Esophagus mucosa (tissue), 1 donor: ENCODE results near the gene FEZF1. TPM values are rescaled to one million over a fixed set of nuclear protein-coding genes. Genes with fewer than 3 reads are reported as not detected.

Experiments used
- ATAC-seq: fragments of 200-7000 bp; cut with Tn5 transposase; one replicate; pipeline ENCODE4 v1.9.1; 2020
- total RNA-seq: library from RNA; stranded (reverse); gene quantifications from one replicate; pipeline ENCODE4 v1.2.4, GENCODE V29; 2023
- donor health status: DM: yes; HTN: yes; CAD: no.

Gene FEZF1
- not detected for total RNA-seq

DNA sequence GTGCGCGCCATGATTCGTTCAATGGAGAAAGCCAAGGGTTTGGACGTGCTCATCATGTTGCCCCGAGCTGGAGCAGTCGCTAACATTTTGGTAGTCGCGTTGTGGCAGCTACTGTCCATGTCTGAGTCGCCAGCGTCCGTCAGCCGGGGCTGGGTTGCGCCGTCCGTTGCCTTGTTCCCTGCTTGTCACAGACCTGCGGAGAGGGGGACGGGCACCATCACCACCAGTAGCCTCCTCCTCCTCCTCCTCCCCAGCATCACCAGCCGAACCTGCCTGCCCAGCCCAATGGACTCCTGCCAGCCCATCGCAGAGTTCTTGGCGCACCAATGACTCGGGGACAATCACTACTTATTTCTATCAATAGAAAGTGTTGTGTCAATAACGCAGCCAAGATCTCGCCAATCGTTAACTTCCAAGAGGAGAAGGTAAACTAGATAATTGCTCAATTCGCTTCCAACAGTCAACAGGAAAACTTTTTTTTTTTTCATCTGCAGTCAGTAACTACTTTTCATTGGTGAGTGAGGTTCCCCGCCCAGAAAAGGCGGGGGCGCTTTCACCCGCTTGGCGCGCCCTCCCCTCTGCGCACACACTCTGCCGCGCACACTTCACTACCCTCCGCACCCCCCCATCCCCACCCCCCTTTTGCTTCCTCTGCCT, at the start of gene FEZF1:
FEZF1 (minus strand) TSS at position 432 of the 657 bp plus-strand sequence; CDS start at position 119, 313 bp downstream.
- ATAC-seq = no peak

- ATAC-seq = no peak
Measured at GRCh38 chr7:122352454-122352853, 47.9 kb upstream of the FEZF1 start.

DNA sequence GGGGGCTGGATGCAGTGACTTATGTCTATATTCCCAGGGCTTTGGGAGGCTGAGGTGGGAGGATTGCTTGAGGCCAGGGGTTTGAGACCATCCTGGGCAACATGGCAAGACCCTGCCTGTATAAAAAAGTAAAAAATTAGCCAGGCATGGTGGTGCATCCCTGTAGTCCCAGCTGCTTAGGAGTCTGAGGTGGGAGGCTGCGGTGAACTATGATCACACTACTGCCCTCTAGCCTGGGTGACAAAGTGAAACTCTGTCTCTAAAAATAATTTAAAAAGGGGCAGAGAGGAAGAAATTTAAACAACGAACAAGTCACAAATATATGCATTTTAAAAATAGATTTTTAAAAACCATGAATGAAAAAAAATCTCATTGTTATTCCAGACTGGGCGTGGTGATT, 46.2 kb upstream of the FEZF1 start:
- no peak for ATAC-seq

DNA sequence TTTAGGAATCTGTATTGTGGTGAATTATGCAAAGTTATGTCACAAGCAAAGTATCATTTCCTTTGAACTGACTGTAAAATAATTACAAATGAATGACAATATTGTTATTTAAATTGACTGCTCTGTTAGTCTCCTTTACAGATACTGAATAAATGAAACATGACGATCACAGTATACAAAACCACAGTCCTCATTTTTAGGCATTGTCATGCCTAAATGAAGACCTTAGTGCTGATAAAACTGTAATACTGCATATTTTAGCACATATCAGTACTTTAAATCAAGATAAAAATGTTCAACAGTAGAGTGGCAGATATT, 39.7 kb upstream of the FEZF1 start:
- ATAC-seq = no peak

- ATAC-seq = no peak
Measured at GRCh38 chr7:122343601-122344302, 39.2 kb upstream of the FEZF1 start.

- ATAC-seq = no peak
Measured at GRCh38 chr7:122340427-122340826, 35.9 kb upstream of the FEZF1 start.

DNA sequence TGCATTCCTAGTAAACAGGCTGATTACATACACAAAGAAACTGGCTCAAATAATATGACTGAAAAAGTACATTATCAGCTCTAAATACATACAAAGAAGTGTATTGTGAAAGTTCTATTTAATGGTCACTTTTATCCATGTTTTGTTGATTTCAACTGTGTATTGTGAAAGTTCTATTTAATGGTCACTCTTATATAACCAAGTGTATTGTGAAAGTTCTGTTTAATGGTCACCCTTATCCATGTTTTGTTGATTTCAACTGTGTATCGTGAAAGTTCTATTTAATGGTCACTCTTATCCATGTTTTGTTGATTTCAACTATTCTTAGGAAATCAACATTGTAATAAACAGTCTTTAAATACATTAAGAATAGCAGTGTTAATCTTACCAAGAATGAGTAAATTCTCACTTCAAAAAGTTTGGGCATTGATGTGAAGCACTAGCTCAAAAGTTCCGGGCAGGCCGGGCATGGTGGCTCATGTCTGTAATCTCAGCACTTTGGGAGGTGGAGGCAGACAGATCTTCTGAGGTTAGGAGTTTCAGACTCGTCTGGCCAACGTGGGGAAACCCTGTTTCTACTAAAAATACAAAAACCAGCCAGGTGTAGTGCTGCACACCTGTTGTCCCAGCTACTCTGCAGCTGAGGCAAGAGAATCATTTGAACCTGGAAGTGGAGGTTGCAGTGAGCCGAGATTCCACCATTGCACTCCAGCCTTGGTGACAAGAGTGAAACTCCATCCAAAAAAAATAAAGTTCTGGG, 34.8 kb upstream of the FEZF1 start:
- no peak for ATAC-seq

- ATAC-seq = no peak
Measured at GRCh38 chr7:122337011-122337410, 32.5 kb upstream of the FEZF1 start.

- no peak for ATAC-seq
Measured at GRCh38 chr7:122329145-122329802, 24.7 kb upstream of the FEZF1 start.

DNA sequence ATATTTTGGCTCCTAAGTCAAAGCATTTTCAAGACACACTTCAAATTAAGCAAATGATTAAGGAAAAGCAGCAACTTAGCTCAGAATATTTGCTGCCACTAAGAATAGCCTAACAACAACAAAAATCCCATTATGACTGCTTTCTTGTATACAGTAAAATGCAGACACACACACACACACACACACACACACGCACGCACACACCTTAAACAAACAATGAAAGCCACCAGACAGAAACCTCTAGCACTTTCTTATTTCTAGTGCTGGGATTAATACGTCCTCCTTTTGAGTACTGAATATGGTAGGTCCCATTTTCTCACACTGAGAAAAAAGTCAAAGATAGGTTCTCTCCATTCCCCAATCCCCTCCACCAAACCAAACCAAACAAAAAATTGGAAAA, 23.4 kb upstream of the FEZF1 start:
- ATAC-seq = no peak

DNA sequence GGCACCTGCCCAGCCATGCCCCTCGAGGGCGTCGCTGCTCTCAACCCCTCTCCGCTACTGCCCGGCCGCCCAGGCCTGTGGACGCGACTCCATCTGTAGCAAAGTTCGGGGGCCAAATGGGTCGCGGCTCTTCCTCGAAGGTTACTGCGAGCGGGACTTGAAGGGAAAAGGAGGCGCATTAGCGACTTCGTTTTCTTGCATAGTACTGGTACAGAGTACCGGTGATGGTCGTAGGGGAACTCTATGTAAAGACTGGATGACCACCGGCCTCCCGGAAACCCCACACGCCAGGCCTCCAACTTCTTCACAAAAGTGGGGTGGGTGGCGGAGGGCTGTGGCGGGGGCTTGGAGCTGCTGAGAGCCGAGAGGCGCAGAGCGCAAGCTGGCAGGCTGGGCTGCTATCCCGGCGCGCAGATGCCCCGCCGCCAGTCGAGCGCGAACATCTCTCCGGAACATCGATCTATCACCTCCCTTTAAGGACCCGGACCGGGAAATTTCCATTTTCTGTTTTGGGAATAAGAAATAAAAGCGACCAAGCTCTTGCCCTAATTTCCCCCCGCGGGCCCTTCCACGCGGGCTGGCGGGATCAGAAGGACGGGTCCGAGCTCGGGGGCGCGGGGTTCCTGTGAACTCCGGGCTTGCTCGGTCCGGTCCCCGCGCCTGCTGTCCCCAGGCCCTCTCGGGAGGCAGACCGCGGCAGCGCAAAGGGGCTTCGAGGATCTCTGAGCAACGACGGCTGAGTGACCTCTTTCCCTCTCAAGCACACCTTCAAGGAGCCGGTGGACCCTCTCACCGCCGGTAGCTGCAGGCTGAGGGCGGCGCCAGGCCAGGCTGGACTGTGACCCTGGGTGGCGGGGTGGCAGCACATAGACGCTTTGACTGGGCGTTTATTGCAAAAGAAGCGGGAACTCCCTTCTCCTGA, 12.2 kb upstream of the FEZF1 start:
- ATAC-seq = no peak

- ATAC-seq = no peak
Measured at GRCh38 chr7:122315507-122316466, 11.2 kb upstream of the FEZF1 start.

DNA sequence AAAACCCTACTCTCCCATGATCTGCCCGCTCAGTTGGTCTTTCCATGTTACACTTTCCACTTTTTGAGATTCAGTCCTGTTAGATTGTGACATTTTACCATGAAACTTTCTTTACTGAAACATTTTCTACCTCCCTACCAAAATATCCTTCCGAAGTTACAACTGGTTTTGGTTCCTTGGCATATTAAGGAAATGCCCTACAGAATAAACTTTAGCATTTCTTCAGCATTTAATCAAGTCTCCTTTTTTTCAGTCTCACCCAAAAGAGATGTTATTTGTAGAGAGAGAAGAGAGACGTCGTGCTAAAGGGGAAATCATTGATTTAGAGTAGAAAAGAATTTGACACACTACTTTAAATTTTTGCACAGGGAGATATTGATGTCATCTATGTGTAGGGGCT, 9.7 kb upstream of the FEZF1 start:
- no peak for ATAC-seq

GRCh38 chr7:122312789-122313188, 8.2 kb upstream of the FEZF1 start:
- ATAC-seq = no peak

DNA sequence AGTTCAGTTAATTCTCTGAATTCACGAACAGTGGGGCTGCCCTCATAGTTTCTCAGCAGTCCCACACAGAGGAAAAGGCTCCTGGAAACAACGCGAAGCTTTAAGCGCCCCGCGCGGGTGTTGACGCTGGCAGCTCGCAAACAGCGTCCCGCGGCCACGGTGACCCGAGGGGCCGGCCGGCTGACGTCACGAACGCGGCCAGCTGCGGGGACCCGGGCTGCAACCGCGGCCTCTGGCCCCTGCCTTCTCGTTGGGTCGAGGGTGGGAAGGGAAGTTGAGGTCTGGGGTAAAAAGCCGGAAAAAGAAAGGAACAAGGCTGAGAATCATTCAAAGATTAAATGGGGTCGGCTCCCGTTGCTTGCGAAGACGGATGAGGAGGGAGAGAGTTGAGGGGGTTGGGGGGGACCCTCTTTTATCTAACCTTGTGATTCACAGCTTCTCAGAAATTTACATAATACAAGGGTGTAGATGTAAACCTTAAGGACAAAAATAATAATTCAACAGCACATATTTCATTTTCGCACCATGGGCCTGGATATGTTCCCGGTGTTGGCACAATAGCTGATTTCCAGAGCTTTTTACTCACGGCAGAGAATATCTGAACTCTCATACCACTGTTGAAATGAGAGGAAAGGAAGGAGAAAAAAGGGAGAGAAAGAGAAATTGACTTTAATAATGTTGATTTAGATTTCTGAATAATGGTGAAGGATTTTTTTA, 7.3 kb upstream of the FEZF1 start:
- ATAC-seq = no peak

- ATAC-seq = no peak
Measured at GRCh38 chr7:122311050-122311700, 6.6 kb upstream of the FEZF1 start.

DNA sequence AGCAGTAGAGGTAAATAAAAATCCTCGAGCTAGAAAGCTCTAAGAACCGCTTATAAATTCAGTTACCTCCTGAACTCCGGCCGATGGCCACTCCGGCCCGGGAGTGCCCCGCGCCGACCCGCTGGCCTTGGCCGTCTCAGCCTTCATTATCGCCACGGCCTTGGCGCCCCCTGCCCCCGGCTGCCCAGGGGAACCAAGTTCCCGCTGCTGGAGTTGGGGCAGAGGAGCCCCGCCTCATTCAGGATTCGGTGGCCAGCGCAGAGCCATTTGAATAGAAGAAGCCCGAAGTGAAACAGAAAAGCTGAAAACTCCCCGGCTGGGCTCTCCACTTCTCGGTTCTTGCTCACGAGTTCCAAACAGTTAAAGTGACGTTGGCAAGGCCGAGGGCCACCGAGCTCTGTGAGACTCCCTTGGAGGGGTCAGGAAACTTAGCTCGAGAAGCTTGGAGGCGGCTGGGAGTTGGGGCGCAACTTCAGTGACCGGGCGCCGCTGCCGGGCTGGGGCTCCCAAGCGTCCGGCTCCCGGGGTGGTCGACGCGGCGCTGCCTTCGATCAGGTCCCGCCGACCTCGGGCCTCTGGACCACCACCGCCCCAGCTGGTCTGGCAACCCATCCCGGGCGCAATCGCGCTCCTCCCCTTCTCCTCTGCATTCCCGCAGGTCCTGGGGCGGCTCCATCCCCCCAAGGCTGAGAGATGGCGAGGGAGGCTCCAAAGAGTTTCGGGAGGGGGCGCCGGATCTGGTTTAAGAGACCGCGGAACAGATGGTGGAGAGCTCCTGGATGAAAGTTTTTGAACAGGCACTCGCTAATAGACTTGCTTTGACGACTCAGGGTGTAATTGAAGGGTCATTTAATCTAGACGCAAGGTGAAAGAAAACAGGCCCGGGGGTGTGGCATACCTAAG, 5.8 kb upstream of the FEZF1 start:
- no peak for ATAC-seq

DNA sequence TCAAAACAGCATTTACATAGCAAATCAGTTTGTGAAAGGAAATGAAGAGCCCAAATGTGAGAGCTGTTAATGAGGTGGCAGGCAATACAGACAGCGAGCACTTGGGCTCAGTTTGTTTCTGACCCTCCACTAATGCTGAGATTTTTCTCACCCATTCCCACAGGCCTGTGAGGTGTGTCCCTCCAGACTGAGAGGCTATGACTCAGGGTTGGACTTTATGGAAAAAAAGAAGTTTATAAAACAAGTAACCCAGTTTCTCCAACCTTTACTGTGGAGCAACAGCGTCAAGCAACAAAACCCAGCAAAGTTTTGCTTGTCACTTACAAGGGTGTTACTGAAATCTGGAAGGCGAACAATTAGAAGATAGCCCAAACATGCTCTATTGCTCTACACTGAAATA, 4.9 kb upstream of the FEZF1 start:
- ATAC-seq = no peak

DNA sequence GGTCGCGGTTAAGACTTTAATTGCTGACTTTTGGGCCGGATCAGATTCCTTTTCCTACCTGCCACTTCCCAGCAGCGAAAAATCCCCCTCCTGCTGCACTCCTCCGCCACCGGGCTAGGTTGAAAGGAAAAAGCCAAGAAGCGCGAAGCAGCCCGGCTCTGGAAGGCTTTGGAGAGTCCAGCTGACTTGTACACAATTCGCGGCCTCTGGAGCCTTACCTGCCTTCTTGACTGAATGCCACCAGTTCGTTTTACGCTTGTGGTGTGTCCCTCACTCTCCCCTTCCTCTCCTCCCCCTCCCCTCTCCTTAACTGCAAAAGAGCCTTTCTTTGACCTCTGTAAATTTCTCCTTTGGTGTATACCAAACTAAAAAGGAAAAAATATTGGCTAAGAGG, 2.7 kb upstream of the FEZF1 start:
- ATAC-seq = no peak
